HG03442 (cell line): ENCODE results near the gene CRY2.
A peak's percentile ranks its signal among the peaks of the same experiment; 100 is the strongest.
"Not testable (repeated sequence)": the region's sequence is repeated elsewhere in the genome, so short reads cannot be mapped to it uniquely, and the experiment has no call there.

Source experiments
- ATAC-seq: cut with Tn5 transposase; IDR thresholded peaks from one replicate; pipeline ENCODE4 v1.9.1; 2021; ENCODE audit warnings: mild to moderate bottlenecking, moderate library complexity; ENCODE audit not compliant: unreplicated experiment

Gene CRY2

GRCh38 chr11:45896422-45896984 lies 49.2 kb downstream of the CRY2 start:
- no peak for ATAC-seq

GRCh38 chr11:45897556-45897955 lies 50.3 kb downstream of the CRY2 start:
- ATAC-seq, result no peak

GRCh38 chr11:45899086-45899447 lies 51.8 kb downstream of the CRY2 start:
- ATAC-seq, result no peak

GRCh38 chr11:45899448-45900174 lies 52.3 kb downstream of the CRY2 start:
- peak; percentile 62 for ATAC-seq

GRCh38 chr11:45900175-45900800 lies 53.0 kb downstream of the CRY2 start:
- ATAC-seq, result peak; percentile 15

- no peak for ATAC-seq
Observed at GRCh38 chr11:45900916-45901617, 53.8 kb downstream of the CRY2 start.

GRCh38 chr11:45901626-45902025 lies 54.4 kb downstream of the CRY2 start:
- ATAC-seq, result no peak

GRCh38 chr11:45902452-45903380 lies 55.4 kb downstream of the CRY2 start:
- no peak for ATAC-seq

- no peak for ATAC-seq
Observed at GRCh38 chr11:45904309-45904915, 57.1 kb downstream of the CRY2 start.

- no peak for ATAC-seq
Observed at GRCh38 chr11:45905095-45905494, 57.8 kb downstream of the CRY2 start.

GRCh38 chr11:45905576-45905975 lies 58.3 kb downstream of the CRY2 start:
- ATAC-seq, result not testable (repeated sequence)

GRCh38 chr11:45906096-45906682 lies 58.9 kb downstream of the CRY2 start:
- ATAC-seq, result no peak

- ATAC-seq, result no peak
Observed at GRCh38 chr11:45906965-45907611, 59.8 kb downstream of the CRY2 start, which contains the start of gene FREY1. Gene FREY1 (minus strand): TSS chr11:45907271. CDS start chr11:45907245, 26 bp downstream.

GRCh38 chr11:45907911-45908370 lies 60.7 kb downstream of the CRY2 start:
- no peak for ATAC-seq

GRCh38 chr11:45909594-45910475 lies 62.6 kb downstream of the CRY2 start:
- no peak for ATAC-seq

- ATAC-seq, result no peak
Observed at GRCh38 chr11:45910623-45911022, 63.3 kb downstream of the CRY2 start.

GRCh38 chr11:45913514-45913913 lies 66.2 kb downstream of the CRY2 start:
- no peak for ATAC-seq
